Astrocyte of the spinal cord (primary cell): ENCODE measurements around the gene ZDHHC8.

Experiments
- DNase-seq: peaks from one replicate; pipeline ENCODE4 v3.0.0; 2011; ENCODE audit warnings: low read depth, low spot score
- H3K4me3 ChIP-seq: 2 replicates; pipeline ENCODE4 v1.5.1; 2011; ENCODE audit warnings: low read depth, mild to moderate bottlenecking, low read length, moderate library complexity
- CTCF ChIP-seq: IDR thresholded peaks from 2 replicates; pipeline ENCODE4 v1.5.1; 2012; ENCODE audit warnings: low read depth, mild to moderate bottlenecking, low read length, inconsistent platforms
- in situ Hi-C: cut with HindIII; loops from 2 replicates; pipeline ENCODE4 v1.10.0; 2017; ENCODE audit warnings: low sequenced_read_pairs

The ZDHHC8 gene

GRCh38 chr22:20145206-20145831 is 13.7 kb downstream of the ZDHHC8 start:
- no peak for DNase-seq
- in situ Hi-C loops = no loop called here
- no peak for TF ChIP-seq CTCF
- no peak overlapping the region for H3K4me3 ChIP-seq

- no peak for DNase-seq
- no peak for TF ChIP-seq CTCF
- in situ Hi-C loops = no loop called here
- H3K4me3 ChIP-seq = no peak overlapping the region
Observed at GRCh38 chr22:20145832-20146223, 14.2 kb downstream of the ZDHHC8 start.

GRCh38 chr22:20146777-20147176 is 15.2 kb downstream of the ZDHHC8 start:
- in situ Hi-C loops = no loop called here
- no peak for DNase-seq
- TF ChIP-seq CTCF = no peak
- H3K4me3 ChIP-seq = no peak overlapping the region

GRCh38 chr22:20147237-20147988 is 15.8 kb downstream of the ZDHHC8 start:
- in situ Hi-C loops = no loop called here
- no peak overlapping the region for H3K4me3 ChIP-seq
- DNase-seq = no peak
- TF ChIP-seq CTCF = no peak

GRCh38 chr22:20148414-20148813 is 16.8 kb downstream of the ZDHHC8 start:
- TF ChIP-seq CTCF = no peak

GRCh38 chr22:20149257-20150250 is 17.9 kb downstream of the ZDHHC8 start:
- no peak for TF ChIP-seq CTCF
- no peak for DNase-seq
- in situ Hi-C loops = no loop called here
- no peak overlapping the region for H3K4me3 ChIP-seq

More at GRCh38 chr22:20148414-20148813, 16.8 kb downstream of the ZDHHC8 start:
- DNase-seq = no peak
- no peak overlapping the region for H3K4me3 ChIP-seq
- in situ Hi-C loops = no loop called here
